OCI-LY3 (cell line): Measurements from ENCODE around the gene HOXB1.

Source experiments
- EZH2phosphoT487 ChIP-seq: fragments of 200-600 bp; shearing (Covaris generic); IDR thresholded peaks from 2 replicates; pipeline ENCODE4 v1.6.1; 2018; ENCODE audit warnings: antibody characterized with exemption, mixed run types, low read depth
- TF ChIP-seq, protein P1 (sequence below): fragments of 200-600, 300-600 bp; sonication (generic); IDR thresholded peaks from 2 replicates; pipeline ENCODE4 v1.5.1; 2014; ENCODE audit warnings: antibody characterized with exemption, low read length, low read depth

DNA sequence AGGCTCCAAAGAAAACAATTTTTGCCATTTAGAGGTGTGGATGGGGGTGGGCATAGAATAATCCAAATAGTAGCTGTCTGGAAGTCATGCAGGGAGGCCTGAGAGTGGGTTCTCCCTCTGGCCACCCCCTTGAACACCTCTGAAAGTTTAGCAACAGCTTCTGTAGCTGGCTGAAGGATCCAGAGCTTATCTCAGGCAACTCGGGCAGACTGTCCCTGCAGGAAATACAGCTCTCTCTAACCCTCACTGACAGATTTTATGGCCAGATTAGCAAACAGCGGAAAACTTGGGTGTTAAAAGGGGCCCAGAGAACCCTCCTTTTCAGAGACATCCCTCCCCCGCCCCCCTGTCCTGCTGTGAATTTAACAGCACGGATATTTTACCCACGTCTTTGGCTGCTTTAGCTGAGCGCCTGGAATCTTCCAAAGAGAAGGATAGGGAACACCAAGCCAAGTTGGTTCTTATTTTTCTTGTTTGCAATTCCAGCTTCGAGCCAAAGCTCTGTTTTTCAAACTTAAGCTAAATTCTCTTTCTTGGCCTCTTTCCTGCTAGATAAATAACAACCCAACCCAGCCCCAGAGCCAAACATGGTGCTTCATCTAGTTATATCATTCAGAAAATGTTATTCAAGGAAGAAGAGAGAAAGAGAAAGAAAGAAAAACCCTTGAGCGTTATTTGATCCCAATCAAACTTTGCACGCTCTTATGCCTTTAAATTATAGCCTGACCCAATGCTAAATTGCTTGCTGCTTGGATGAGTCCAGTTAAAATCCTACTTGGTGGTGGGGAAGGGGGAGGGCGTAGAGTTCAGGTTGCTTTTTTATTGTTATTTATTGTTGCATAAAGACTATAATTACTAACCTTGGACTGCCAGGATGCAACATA is 16.4 kb upstream of the HOXB1 start:
- TF ChIP-seq, protein P1, sequence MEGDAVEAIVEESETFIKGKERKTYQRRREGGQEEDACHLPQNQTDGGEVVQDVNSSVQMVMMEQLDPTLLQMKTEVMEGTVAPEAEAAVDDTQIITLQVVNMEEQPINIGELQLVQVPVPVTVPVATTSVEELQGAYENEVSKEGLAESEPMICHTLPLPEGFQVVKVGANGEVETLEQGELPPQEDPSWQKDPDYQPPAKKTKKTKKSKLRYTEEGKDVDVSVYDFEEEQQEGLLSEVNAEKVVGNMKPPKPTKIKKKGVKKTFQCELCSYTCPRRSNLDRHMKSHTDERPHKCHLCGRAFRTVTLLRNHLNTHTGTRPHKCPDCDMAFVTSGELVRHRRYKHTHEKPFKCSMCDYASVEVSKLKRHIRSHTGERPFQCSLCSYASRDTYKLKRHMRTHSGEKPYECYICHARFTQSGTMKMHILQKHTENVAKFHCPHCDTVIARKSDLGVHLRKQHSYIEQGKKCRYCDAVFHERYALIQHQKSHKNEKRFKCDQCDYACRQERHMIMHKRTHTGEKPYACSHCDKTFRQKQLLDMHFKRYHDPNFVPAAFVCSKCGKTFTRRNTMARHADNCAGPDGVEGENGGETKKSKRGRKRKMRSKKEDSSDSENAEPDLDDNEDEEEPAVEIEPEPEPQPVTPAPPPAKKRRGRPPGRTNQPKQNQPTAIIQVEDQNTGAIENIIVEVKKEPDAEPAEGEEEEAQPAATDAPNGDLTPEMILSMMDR: no peak
- TF ChIP-seq EZH2phosphoT487: no peak
